ENCODE results near the gene ANKRD13B. TPM values are rescaled to one million over a fixed set of nuclear protein-coding genes. Genes with fewer than 3 reads are reported as not detected.

The ANKRD13B gene
- total RNA-seq, 3 donors from 2014 or later (not counting 1 experiment from before 2014, with no cell fraction given), result 2.3 to 6.6 (median 4.0) TPM

- no peaks in the 10 kb centered on the region for H3K9me3 Mint-ChIP-seq
- Histone ChIP-seq H3K4me1 (ENCODE audit: control insufficient read depth, insufficient read depth, low read length) (peaks cover 27% of the 10 kb centered on the region), H3K27ac (ENCODE audit: low read length) (no peak overlapping the region), H3K4me3 (ENCODE audit: low read length) (no peak overlapping the region), H3K9me3 (ENCODE audit: control insufficient read depth, insufficient read depth, low read length) (no peaks in the 10 kb centered on the region), H3K36me3 (ENCODE audit: control insufficient read depth, insufficient read depth, low read length) (no peaks in the 10 kb centered on the region), H3K27me3 (ENCODE audit: control insufficient read depth, insufficient read depth, low read length) (no peaks in the 10 kb centered on the region)
- intact Hi-C loops (cut with micrococcal nuclease), result no loop called here
- no peak overlapping the region for H3K4me3 Mint-ChIP-seq
- WGBS (ENCODE audit: insufficient coverage), result 56% methylated on average over 15 of the region's 15 CpGs
- DNase-seq (no peak), ATAC-seq (peak in 1 of 3 donors; percentile 20)
- no peak for TF ChIP-seq CTCF (IDR thresholded peaks at IDR 0.05)
- peak overlapping the region in 1 of 2 donors; percentile 7 for H3K27ac Mint-ChIP-seq
- peaks cover 5 to 17% of the 10 kb centered on the region in 2 donors for H3K4me1 Mint-ChIP-seq
- no peaks in the 10 kb centered on the region for H3K27me3 Mint-ChIP-seq (ENCODE audit: low read depth in 2 of 2)
- no peaks in the 10 kb centered on the region for H3K36me3 Mint-ChIP-seq
Measured at GRCh38 chr17:29608986-29609385, 16.1 kb downstream of the ANKRD13B start.

- DNase-seq (no peak), ATAC-seq (no peak)
- no peaks in the 10 kb centered on the region for H3K27me3 Mint-ChIP-seq (ENCODE audit: low read depth in 2 of 2)
- no peak overlapping the region for H3K27ac ChIP-seq (ENCODE audit: low read length)
- H3K36me3 Mint-ChIP-seq, result no peaks in the 10 kb centered on the region
- no peaks in the 10 kb centered on the region for H3K27me3 ChIP-seq (ENCODE audit: control insufficient read depth, insufficient read depth, low read length)
- H3K9me3 Mint-ChIP-seq, result no peaks in the 10 kb centered on the region
- no peaks in the 10 kb centered on the region for H3K9me3 ChIP-seq (ENCODE audit: control insufficient read depth, insufficient read depth, low read length)
- H3K4me1 Mint-ChIP-seq, result peaks cover 13 to 31% of the 10 kb centered on the region in 2 donors
- 100% methylated on average over 3 of the region's 3 CpGs for WGBS (ENCODE audit: insufficient coverage)
- no peaks in the 10 kb centered on the region for H3K36me3 ChIP-seq (ENCODE audit: control insufficient read depth, insufficient read depth, low read length)
- no peak overlapping the region for H3K4me3 Mint-ChIP-seq
- no peak overlapping the region for H3K4me3 ChIP-seq (ENCODE audit: low read length)
- H3K27ac Mint-ChIP-seq, result no peak overlapping the region
- intact Hi-C loops (cut with micrococcal nuclease), result loop anchor here (10.0 kb wide), 1 partner anchor 46 kb away; the partner anchor contains the start of genes ABHD15 and TP53I13
- no peak for TF ChIP-seq CTCF (IDR thresholded peaks at IDR 0.05)
- peaks cover 41% of the 10 kb centered on the region for H3K4me1 ChIP-seq (ENCODE audit: control insufficient read depth, insufficient read depth, low read length)
Measured at GRCh38 chr17:29610395-29610794, 17.5 kb downstream of the ANKRD13B start.

DNA sequence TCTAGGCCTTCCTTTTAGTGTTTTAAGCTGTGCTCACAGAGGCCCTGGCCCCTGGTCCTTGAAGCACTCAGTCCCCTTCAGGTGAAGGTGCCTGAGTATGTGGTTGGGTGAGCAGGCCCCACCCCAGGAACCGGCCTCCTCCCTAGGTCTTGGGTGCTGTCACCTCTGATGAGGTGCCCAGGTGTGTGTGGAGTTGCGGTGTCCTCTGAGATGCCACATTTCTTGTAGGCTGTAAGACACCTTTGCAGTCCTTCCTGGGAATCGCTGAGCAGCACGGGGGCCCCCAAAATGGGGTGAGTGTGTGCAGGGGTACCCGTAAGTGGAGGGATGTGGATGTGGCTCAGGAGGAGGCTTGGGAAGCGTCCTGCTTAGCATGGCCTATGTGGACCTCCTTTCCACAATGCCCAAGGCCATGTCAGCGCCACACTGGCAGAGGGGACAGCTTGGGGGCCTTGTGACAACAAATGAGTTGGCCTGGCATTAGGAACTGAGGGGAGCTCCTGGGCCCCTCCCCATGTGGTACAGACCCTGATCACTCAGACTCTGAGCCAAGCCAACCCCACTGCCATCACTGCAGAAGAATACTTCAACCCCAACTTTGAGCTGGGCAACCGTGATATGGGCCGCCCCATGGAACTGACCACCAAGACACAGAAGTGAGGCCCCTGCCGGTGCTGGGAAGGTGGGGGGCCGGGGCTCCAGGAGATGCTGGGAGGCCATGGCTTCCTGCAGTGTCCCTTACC is 18.6 kb downstream of the ANKRD13B start:
- no peak for TF ChIP-seq CTCF (IDR thresholded peaks at IDR 0.05)
- no peaks in the 10 kb centered on the region for H3K9me3 Mint-ChIP-seq
- Histone ChIP-seq H3K4me3 (ENCODE audit: low read length) (no peak overlapping the region), H3K36me3 (ENCODE audit: control insufficient read depth, insufficient read depth, low read length) (no peaks in the 10 kb centered on the region), H3K27me3 (ENCODE audit: control insufficient read depth, insufficient read depth, low read length) (no peaks in the 10 kb centered on the region), H3K27ac (ENCODE audit: low read length) (no peak overlapping the region), H3K9me3 (ENCODE audit: control insufficient read depth, insufficient read depth, low read length) (no peaks in the 10 kb centered on the region), H3K4me1 (ENCODE audit: control insufficient read depth, insufficient read depth, low read length) (peaks cover 51% of the 10 kb centered on the region)
- intact Hi-C loops (cut with micrococcal nuclease), result loop anchor here (10.0 kb wide), 1 partner anchor 47 kb away; the partner anchor contains the start of genes ABHD15 and TP53I13
- H3K27me3 Mint-ChIP-seq (ENCODE audit: low read depth in 2 of 2), result no peaks in the 10 kb centered on the region
- ATAC-seq (no peak), DNase-seq (peak in 1 of 2 donors; percentile 11)
- peaks cover 13 to 43% of the 10 kb centered on the region in 2 donors for H3K4me1 Mint-ChIP-seq
- WGBS (ENCODE audit: insufficient coverage), result 97% methylated on average over 11 of the region's 11 CpGs
- H3K4me3 Mint-ChIP-seq, result no peak overlapping the region
- no peak overlapping the region for H3K27ac Mint-ChIP-seq
- no peaks in the 10 kb centered on the region for H3K36me3 Mint-ChIP-seq

All from natural killer cell (primary cell).